Measurements from ENCODE around the gene DIP2C.
"Not testable (repeated sequence)": the region's sequence is repeated elsewhere in the genome, so short reads cannot be mapped to it uniquely, and the experiment has no call there.

Gene DIP2C

GRCh38 chr10:381805-382204 lies 307.7 kb downstream of the DIP2C start:
- DNase-seq, result no peak

GRCh38 chr10:381346-381745 lies 308.1 kb downstream of the DIP2C start:
- DNase-seq, result no peak

DNA sequence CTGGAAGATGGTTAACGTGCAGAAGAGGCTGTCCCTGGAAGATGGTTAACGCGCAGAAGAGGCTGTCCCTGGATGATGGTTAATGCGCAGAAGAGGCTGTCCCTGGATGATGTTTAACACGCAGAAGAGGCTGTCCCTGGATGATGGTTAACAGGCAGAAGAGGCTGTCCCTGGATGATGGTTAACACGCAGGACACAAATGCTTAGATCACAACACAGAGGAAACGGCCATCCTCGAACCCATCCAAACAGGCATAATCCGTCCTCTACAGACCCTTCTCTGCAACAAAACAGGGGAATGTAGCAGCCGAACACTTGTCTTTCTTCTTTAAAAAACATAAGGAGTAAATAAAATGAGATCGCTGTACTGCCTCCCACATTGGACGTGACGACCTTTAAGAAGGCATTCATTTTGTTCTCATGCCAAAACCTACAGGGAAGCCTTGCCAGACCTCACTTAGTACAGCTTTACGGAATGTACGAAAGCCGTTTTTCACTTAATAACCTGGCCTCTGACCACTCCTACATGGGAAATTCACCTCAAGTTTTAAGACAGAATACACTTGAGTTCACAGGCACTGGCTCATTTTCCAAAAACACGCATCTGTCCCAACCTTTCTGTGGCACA lies 309.0 kb downstream of the DIP2C start:
- DNase-seq, result no peak

- DNase-seq, result no peak
Observed at GRCh38 chr10:378930-379704, 310.4 kb downstream of the DIP2C start.

GRCh38 chr10:378230-378929 lies 311.1 kb downstream of the DIP2C start:
- DNase-seq, result no peak

DNA sequence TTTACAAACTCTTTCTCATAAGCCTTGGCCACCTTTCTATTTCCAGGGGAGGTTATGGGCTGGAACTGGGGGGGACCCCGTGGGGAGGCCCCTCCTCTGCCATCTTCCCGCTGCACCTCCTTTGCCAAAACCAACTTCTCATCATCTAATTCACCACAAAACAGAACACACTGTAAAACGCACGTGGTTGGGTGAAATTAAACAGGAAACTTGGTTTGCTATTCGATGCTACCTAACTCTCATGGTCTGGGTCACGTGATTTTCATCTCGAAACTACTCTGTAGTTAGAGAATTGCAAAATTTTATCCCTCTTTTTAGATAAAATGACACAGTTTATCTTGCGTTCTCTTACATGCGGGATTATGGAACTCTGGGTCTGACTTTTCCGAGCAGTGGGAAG lies 312.2 kb downstream of the DIP2C start:
- no peak for DNase-seq

DNA sequence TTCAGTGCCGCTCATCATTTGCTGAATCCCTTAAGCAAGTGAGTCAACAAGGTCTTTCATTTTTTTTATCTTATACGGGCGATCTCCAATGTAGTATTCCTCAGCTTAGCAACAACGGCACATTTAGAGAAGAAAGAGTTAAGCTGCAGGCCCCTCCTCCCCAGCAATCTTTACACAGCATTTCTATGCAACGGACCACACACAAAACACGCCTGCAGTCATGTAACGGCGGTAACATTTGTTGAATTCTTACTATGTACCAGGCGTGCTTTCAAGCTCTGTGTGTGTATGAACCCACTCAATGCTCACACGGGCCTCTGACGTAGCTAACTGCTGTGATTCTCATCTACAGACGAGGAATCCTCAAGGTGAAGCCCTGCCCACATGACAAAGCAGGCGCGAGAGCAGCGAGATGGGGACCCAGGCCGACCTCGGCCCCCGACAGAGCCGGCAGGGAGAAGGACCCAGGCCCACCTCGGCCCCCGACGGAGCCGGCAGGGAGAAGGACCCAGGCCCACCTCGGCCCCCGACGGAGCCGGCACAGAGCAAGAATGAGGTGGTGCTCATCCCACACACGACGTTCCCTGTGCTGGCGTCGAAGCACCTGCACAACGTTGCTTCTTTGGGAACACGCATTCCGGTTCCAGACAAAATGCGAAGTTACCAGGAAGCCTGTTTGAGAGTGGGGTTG lies 313.5 kb downstream of the DIP2C start:
- DNase-seq, result no peak

- no peak for DNase-seq
Observed at GRCh38 chr10:374354-374753, 315.1 kb downstream of the DIP2C start.

- DNase-seq, result no peak
Observed at GRCh38 chr10:373526-374309, 315.8 kb downstream of the DIP2C start.

DNA sequence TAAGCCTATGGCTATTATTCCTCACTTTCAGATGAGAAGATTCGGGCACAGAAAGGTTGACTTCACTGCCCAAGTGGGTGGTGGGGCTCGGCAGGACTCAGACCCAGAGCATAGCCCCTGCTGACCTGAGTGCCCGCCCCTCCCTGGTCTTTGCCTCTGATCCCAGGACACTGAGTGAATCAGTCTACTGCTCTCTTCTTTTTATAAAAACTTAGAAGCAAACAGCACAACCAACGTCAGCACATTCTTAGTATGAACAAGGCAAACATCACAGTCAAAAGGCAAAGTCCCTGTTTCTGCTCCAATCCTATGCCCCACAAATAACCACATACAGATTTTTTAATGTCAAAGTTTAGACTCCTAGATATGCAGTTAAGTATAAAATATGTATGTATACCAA lies 316.5 kb downstream of the DIP2C start:
- DNase-seq, result no peak

- no peak for DNase-seq
Observed at GRCh38 chr10:372566-372965, 316.9 kb downstream of the DIP2C start.

DNA sequence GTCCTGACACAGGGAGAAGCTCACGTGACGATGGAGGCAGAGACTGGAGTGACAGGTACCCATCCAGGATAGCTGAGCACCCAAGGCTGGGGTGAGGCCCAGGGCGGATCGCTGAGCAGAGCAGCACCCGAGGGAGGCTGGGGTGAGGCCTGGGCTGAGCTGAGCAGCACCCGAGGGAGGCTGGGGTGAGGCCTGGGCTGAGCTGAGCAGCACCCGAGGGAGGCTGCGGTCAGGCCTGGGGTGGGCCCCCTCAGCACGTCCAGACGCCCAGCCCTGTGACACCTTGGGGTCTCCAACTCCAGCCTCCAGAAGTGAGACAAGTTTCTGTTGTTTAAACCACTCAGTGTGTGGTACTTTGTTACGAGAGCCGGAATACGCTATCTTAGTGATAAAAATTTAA lies 318.0 kb downstream of the DIP2C start:
- no peak for DNase-seq

DNA sequence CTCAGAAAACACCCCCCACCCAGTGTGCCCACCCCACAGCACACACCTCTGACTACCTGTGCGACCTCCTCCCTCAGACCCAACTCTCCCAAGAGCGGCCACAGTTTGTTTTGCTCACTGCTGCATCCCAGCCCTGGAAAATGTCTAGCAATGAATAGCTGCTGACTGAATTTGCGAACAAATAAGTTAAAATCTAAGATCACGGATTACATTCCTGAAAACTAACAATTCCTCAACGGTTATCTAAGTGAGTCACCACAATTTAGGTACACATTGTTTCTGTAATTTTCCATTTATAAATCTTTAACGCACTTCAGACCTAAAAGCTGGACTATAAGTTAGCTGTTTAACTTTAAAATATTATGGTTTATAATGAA lies 319.0 kb downstream of the DIP2C start:
- DNase-seq, result no peak

DNA sequence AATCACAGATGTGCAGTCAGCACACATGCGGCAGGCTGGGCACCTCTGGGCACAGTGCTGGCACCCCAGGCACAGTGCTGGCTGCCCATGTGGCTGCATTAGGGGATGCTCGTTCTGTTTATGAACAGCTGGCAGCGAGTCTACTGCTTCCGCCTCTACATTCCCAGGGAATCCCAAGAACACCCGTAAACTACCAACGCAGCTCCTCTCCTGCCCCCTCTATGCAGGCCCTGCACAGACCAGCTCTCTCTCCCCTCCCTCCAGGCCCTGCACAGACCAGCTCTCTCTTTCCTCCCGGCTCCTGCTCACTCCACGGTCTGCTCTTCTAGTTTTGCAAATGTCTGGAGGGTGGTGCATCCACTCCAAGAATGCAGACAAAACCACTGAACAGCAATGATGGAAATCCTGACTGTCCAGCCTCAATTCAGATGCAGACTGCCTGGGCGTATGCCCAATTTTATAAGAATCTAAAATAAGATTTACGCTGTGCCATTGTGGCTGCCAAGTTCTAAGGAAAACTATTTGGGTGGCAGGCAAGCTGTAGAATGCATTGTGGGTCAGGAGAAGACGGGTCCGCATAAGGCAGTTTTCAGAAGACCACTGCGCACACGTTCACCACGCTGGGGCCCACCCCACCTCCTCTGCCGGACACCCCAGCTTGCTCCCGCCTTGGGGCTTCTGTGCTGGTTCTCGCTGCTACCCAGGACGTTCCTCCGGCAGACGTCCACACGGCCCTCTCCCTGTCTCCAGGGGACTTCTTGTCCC lies 319.6 kb downstream of the DIP2C start:
- DNase-seq, result no peak

DNA sequence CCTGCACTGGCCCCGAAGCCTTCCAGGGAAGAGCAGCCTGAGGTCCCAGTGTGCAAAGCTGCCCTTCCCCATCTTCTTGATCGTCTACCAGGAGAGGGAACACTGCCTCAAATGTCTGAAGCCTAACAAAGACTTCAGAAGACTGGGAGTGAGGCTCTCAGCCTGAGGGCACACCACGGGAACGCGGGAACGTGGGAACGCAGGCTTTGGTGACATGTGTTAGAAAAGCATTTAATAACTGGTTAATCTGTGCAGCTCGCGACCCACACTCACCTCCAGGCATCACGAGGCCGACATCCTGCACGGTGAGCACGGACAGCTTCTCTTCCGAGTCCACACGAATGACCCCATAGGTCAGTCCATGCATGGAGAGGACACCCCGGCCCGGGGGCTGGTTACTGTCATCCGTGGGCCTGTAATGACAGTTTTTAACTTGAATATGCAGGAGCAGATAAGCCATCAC lies 320.2 kb downstream of the DIP2C start:
- DNase-seq, result no peak

DNA sequence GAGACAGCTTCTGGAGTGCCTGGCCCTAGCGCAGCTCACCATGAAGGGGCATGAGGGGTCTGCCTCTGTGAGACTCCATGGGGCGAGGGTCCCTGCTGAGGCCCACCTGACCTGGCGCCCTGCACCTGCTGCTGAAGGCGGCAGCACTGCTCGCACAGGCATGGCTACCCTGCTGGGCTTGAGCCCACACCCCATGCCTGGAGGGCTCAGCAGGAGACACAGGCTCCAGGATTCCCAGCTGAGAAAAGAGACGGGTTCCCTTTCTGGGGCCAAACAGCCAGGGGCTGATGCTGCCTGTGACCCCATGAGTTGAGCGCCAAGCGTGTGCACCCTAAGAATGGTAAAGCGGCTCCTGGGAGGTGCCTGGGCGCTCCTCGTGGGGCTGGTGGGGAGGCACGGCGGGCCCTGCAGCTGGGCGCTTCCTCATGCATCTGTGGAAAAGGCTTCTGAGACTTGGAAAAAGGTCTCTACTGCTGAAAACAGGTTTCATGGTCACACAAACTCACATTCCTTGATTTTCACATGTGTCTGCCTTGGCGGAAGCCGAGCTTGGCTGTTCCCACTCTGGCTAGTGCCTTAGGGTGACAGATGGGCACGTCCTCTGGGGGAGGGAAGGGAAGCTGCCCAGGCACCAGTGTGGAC lies 320.8 kb downstream of the DIP2C start:
- no peak for DNase-seq

DNA sequence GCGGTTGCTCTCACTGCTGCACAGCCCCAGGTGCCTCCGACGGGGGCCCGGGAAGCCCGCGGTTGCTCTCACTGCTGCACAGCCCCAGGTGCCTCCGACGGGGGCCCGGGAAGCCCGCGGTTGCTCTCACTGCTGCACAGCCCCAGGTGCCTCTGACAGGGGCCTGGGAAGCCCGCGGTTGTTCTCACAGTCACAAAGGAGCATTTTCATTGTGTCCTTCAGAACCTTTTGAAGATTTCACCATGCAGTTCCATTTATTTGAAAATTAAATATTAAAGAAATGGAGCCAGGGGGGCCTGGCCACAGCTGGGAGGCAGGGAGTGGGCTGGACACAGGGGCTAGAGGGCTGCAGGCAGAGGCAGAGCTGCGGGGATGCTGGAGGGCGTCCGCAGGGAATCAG lies 321.4 kb downstream of the DIP2C start:
- not testable (repeated sequence) for DNase-seq

DNA sequence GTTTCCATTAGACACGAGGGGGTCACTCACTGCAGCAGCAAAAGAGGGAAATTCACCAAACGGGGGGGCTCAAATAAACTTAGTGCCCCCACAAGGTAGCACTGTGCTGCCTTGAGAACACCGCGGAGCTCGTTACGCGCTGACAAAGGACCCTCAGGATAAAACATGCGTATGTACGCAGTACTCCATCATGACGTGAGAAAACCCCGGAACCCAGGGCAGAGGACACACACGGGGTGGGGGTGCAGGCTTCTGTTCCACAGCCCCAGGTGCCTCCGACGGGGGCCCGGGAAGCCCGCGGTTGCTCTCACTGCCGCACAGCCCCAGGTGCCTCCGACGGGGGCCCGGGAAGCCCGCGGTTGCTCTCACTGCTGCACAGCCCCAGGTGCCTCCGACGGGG lies 321.8 kb downstream of the DIP2C start:
- no peak for DNase-seq

GRCh38 chr10:366186-366585 lies 323.3 kb downstream of the DIP2C start:
- DNase-seq, result no peak

GRCh38 chr10:364267-364775 lies 325.1 kb downstream of the DIP2C start:
- DNase-seq, result no peak

DNA sequence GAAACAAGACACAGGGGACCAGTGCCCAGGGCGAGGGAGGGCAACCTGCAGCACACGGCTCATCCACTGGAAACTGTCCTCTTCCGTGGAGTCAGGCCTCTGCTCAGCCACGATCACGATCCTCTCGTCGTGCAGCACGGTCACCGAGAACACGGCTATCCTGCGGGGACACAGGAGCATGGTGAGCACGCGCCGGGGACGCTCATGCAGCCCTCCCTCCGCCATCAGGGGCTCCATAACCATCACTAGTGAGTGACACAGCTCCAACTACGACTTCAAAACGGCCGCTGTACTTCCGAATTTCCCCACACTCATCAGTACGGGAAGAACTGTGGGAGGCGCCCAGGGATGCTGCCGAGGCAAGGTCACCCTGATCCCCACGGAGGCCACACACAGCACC lies 326.3 kb downstream of the DIP2C start:
- DNase-seq, result no peak
